Prostate gland (tissue), 2 donors: Measurements from ENCODE around the gene LMX1B. TPM values are rescaled to one million over a fixed set of nuclear protein-coding genes. Genes with fewer than 3 reads are reported as not detected.

Experiments used
- DNase-seq: peaks from one replicate; pipeline ENCODE4 v3.0.0-alpha.2; 2019; ENCODE audit warnings: low spot score
- H3K27ac ChIP-seq, 2 donors: fragments of 200-600 bp; sonication (generic); 2 replicates each; pipeline ENCODE4 v1.5.1; 2017 to 2019
- H3K27me3 ChIP-seq: fragments of 200-600 bp; sonication (generic); replicated peaks from 2 replicates; pipeline ENCODE4 v1.5.1; 2019; ENCODE audit not compliant: insufficient read depth
- H3K36me3 ChIP-seq, 2 donors: fragments of 200-600 bp; sonication (generic); 1 replicate in 1 of 2; 2 replicates in 1 of 2; pipeline versions ENCODE4 v1.5.1 to v1.8.1; 2017 to 2019
- H3K4me1 ChIP-seq: fragments of 200-600 bp; sonication (generic); replicated peaks from 2 replicates; pipeline ENCODE4 v1.5.1; 2019
- H3K4me3 ChIP-seq, 2 donors: fragments of 200-600 bp; sonication (generic); 2 replicates each; pipeline ENCODE4 v1.5.1; 2017 to 2019
- H3K9me3 ChIP-seq: fragments of 200-600 bp; sonication (generic); 2 replicates; pipeline ENCODE4 v1.5.1; 2017
- CTCF ChIP-seq, 4 experiments: fragments of 200-600 bp in 2 of 4; fragments of 450-650 bp in 2 of 4; sonication (generic) in 2 of 4; IDR thresholded peaks; 1 replicate in 3 of 4; 2 replicates in 1 of 4; pipeline ENCODE4 v1.5.1; 2016 to 2019; ENCODE audit warnings: antibody characterized with exemption in 4 of 4, mild to moderate bottlenecking in 2 of 4, moderate library complexity in 2 of 4
- POLR2A ChIP-seq: fragments of 450-650 bp; IDR thresholded peaks from one replicate; pipeline ENCODE4 v1.6.1; 2016; ENCODE audit warnings: antibody characterized with exemption, mild to moderate bottlenecking
- POLR2AphosphoS5 ChIP-seq: sonication (generic); formaldehyde crosslinking; IDR thresholded peaks from one replicate; pipeline ENCODE4 v1.6.1; 2017; ENCODE audit warnings: antibody characterized with exemption
- WGBS: methylation state at CpG from one replicate; pipeline ENCODE4 v1.1.5; 2018; 5-methylcytosine and 5-hydroxymethylcytosine counted together
- intact Hi-C: fragments of 100-400 bp; cut with DNase I; formaldehyde crosslinking; loops from one replicate; pipeline ENCODE4 v1.14.2; 2022
- total RNA-seq, 2 donors: library from RNA; depleted of rRNA; stranded (reverse); fragments of >200 nt; gene quantifications; one replicate each; pipeline ENCODE4 v1.1.0, GENCODE V29; 2016

The LMX1B gene
- total RNA-seq, 2 donors from 2014 or later: 0.18 to 2.1 TPM

GRCh38 chr9:126720661-126721563, 107.2 kb downstream of the LMX1B start:
- Histone ChIP-seq H3K9me3 (no peaks in the 10 kb centered on the region), H3K4me1 (no peaks in the 10 kb centered on the region), H3K4me3 (no peak overlapping the region), H3K36me3 (no peaks in the 10 kb centered on the region), H3K27ac (no peak overlapping the region), H3K27me3 (no peaks in the 10 kb centered on the region)
- no peak for TF ChIP-seq POLR2AphosphoS5
- no peak for TF ChIP-seq CTCF (IDR thresholded peaks at IDR 0.05)
- TF ChIP-seq POLR2A: no peak
- intact Hi-C loops: no loop called here
- 85% methylated on average over 19 of the region's 19 CpGs for WGBS
- no peak for DNase-seq

- Histone ChIP-seq H3K36me3 (no peaks in the 10 kb centered on the region), H3K4me1 (no peaks in the 10 kb centered on the region), H3K27ac (no peak overlapping the region), H3K27me3 (no peaks in the 10 kb centered on the region), H3K4me3 (no peak overlapping the region), H3K9me3 (no peaks in the 10 kb centered on the region)
- DNase-seq: no peak
- intact Hi-C loops: no loop called here
- TF ChIP-seq CTCF (IDR thresholded peaks at IDR 0.05) (no peak), POLR2A (no peak), POLR2AphosphoS5 (no peak)
- WGBS: 88% methylated on average over 4 of the region's 4 CpGs
Measured at GRCh38 chr9:126721564-126721981, 107.8 kb downstream of the LMX1B start.

GRCh38 chr9:126722252-126722921, 108.7 kb downstream of the LMX1B start:
- peak overlapping the region; percentile 39 to 49 for H3K4me3 ChIP-seq
- DNase-seq: peak; percentile 74
- peak overlapping the region; percentile 52 to 53 for H3K27ac ChIP-seq
- no peaks in the 10 kb centered on the region for H3K4me1 ChIP-seq
- WGBS: 1% methylated on average over 27 of the region's 45 CpGs
- no peaks in the 10 kb centered on the region for H3K9me3 ChIP-seq
- H3K36me3 ChIP-seq: no peaks in the 10 kb centered on the region
- intact Hi-C loops: no loop called here
- no peaks in the 10 kb centered on the region for H3K27me3 ChIP-seq
- TF ChIP-seq POLR2A (peak; percentile 12), POLR2AphosphoS5 (no peak), CTCF (IDR thresholded peaks at IDR 0.05) (peak in 1 of 4 experiments; percentile 7)

- no peaks in the 10 kb centered on the region for H3K4me1 ChIP-seq
- TF ChIP-seq POLR2A: no peak
- no peak for TF ChIP-seq CTCF (IDR thresholded peaks at IDR 0.05)
- TF ChIP-seq POLR2AphosphoS5: peak; percentile 26
- H3K27ac ChIP-seq: peak overlapping the region; percentile 52 to 53
- H3K36me3 ChIP-seq: no peaks in the 10 kb centered on the region
- H3K27me3 ChIP-seq: no peaks in the 10 kb centered on the region
- intact Hi-C loops: no loop called here
- H3K9me3 ChIP-seq: no peaks in the 10 kb centered on the region
- 3% methylated on average over 50 of the region's 68 CpGs for WGBS
- peak overlapping the region; percentile 39 to 49 for H3K4me3 ChIP-seq
- peak; percentile 36 for DNase-seq
Measured at GRCh38 chr9:126722922-126723806, 109.4 kb downstream of the LMX1B start.
